H1 (cell line): ENCODE results near the gene DERL3. TPM values are rescaled to one million over a fixed set of nuclear protein-coding genes. Genes with fewer than 3 reads are reported as not detected.

Experiments
- CTCF ChIA-PET: fragments of 300-600 bp; sonication (Branson Sonifier 250); formaldehyde crosslinking; loops from one replicate; lab custom pipeline; 2021; ENCODE audit not compliant: partially characterized antibody; lab: Charles Lee
- POLR2A ChIA-PET: fragments of 300-600 bp; sonication (Branson Sonifier 250); formaldehyde crosslinking; loops from one replicate; lab custom pipeline; 2021; ENCODE audit warnings: inconsistent platforms; ENCODE audit not compliant: partially characterized antibody; lab: Charles Lee
- DNase-seq, 2 experiments: peaks; one replicate each; pipeline versions ENCODE4 v3.0.0 to v3.0.0-alpha.2; 2010 to 2022; ENCODE audit warnings: low spot score in 2 of 2, low read depth in 1 of 2, mixed read lengths in 1 of 2
- FAIRE-seq: peaks from 2 replicates; lab custom pipeline; 2011; peaks lifted over from hg19 to GRCh38; lab: Jason Lieb, UNC
- H2AFZ ChIP-seq: 2 replicates; pipeline ENCODE4 v1.8.1; 2012; ENCODE audit warnings: low read length, inconsistent platforms
- H2AK5ac ChIP-seq: 2 replicates; pipeline ENCODE4 v1.6.1; 2013; ENCODE audit warnings: low read depth, low read length
- H2BK120ac ChIP-seq: replicated peaks from 2 replicates; pipeline ENCODE3; 2013; ENCODE audit warnings: low read depth, low read length, inconsistent platforms
- H2BK12ac ChIP-seq: 2 replicates; pipeline ENCODE4 v1.6.1; 2013; ENCODE audit warnings: low read depth, low read length
- H2BK15ac ChIP-seq: 2 replicates; pipeline ENCODE4 v1.6.1; 2013; ENCODE audit warnings: low read length
- H2BK20ac ChIP-seq: 2 replicates; pipeline ENCODE4 v1.6.1; 2013; ENCODE audit warnings: low read length
- H2BK5ac ChIP-seq: 2 replicates; pipeline ENCODE4 v1.6.1; 2013; ENCODE audit warnings: low read depth, low read length
- H3K14ac ChIP-seq: 2 replicates; pipeline ENCODE4 v1.6.1; 2013; ENCODE audit warnings: inconsistent platforms; ENCODE audit not compliant: insufficient read length
- H3K18ac ChIP-seq: 2 replicates; pipeline ENCODE4 v1.6.1; 2013; ENCODE audit warnings: low read length; ENCODE audit errors: extremely low read depth
- H3K23ac ChIP-seq: 2 replicates; pipeline ENCODE4 v1.6.1; 2013; ENCODE audit warnings: inconsistent platforms; ENCODE audit not compliant: insufficient read length
- H3K23me2 ChIP-seq: 2 replicates; pipeline ENCODE4 v1.6.1; 2013; ENCODE audit warnings: low read depth, low read length
- H3K27ac ChIP-seq: 2 replicates; pipeline ENCODE4 v1.6.1; 2011; ENCODE audit warnings: low read depth, low read length, inconsistent platforms
- H3K27me3 ChIP-seq, 4 experiments: replicated peaks in 1 of 4; 1 replicate in 1 of 4; 2 replicates in 3 of 4; pipeline versions ENCODE4 v1.6.1 to v1.8.1; 2011 to 2013; ENCODE audit warnings: low read length in 3 of 4, mild to moderate bottlenecking in 3 of 4, inconsistent platforms in 2 of 4, mixed read lengths in 2 of 4, moderate library complexity in 1 of 4; ENCODE audit not compliant: control insufficient read depth in 3 of 4, insufficient read depth in 3 of 4; ENCODE audit errors: extremely low read depth in 1 of 4
- H3K36me3 ChIP-seq, 4 experiments: 2 replicates each; pipeline versions ENCODE4 v1.6.1 to v1.8.1; 2011 to 2013; ENCODE audit warnings: mild to moderate bottlenecking in 4 of 4, low read length in 3 of 4, moderate library complexity in 2 of 4, control low read depth in 1 of 4, inconsistent platforms in 1 of 4; ENCODE audit not compliant: insufficient read depth in 4 of 4, control insufficient read depth in 2 of 4
- H3K4ac ChIP-seq: replicated peaks from 2 replicates; pipeline ENCODE3; 2013; ENCODE audit warnings: low read length, low read depth, mixed read lengths, inconsistent platforms; ENCODE audit not compliant: insufficient read length
- H3K4me1 ChIP-seq, 4 experiments: replicated peaks in 1 of 4; 1 replicate in 1 of 4; 2 replicates in 3 of 4; pipeline versions ENCODE4 v1.6.1 to v1.8.1; 2011 to 2013; ENCODE audit warnings: low read length in 3 of 4, inconsistent platforms in 2 of 4, mixed read lengths in 1 of 4; ENCODE audit not compliant: insufficient read depth in 4 of 4, control insufficient read depth in 3 of 4
- H3K4me2 ChIP-seq, 2 experiments: 2 replicates each; pipeline versions ENCODE4 v1.6.1 to v1.8.1; 2011 to 2013; ENCODE audit warnings: low read depth in 2 of 2, low read length in 2 of 2, control low read depth in 1 of 2, inconsistent platforms in 1 of 2, mild to moderate bottlenecking in 1 of 2; ENCODE audit not compliant: insufficient read depth in 1 of 2
- H3K4me3 ChIP-seq, 4 experiments: fragments of 200-600, 300-600 bp in 1 of 4; sonication (generic), shearing (Covaris generic), sonication (Bioruptor Twin) in 1 of 4; 2 replicates each; pipeline versions ENCODE4 v1.5.1 to v1.8.1; 2011 to 2016; ENCODE audit warnings: low read length in 4 of 4, low read depth in 3 of 4, control low read depth in 2 of 4, inconsistent platforms in 2 of 4, mild to moderate bottlenecking in 2 of 4, mixed read lengths in 1 of 4, moderate library complexity in 1 of 4; ENCODE audit not compliant: insufficient read depth in 2 of 4; ENCODE audit errors: extremely low read depth in 1 of 4
- H3K56ac ChIP-seq: replicated peaks from 2 replicates; pipeline ENCODE3; 2013; ENCODE audit warnings: low read depth, mild to moderate bottlenecking, mixed read lengths, low read length, inconsistent platforms; ENCODE audit not compliant: insufficient read length
- H3K79me1 ChIP-seq: 2 replicates; pipeline ENCODE4 v1.6.1; 2013; ENCODE audit warnings: low read depth, low read length, control low read depth
- H3K79me2 ChIP-seq, 2 experiments: 2 replicates each; pipeline versions ENCODE4 v1.6.1 to v1.8.1; 2012 to 2013; ENCODE audit warnings: low read length in 2 of 2, mild to moderate bottlenecking in 2 of 2, inconsistent platforms in 1 of 2; ENCODE audit not compliant: insufficient read depth in 2 of 2, control insufficient read depth in 1 of 2
- H3K9ac ChIP-seq, 4 experiments: replicated peaks in 1 of 4; 1 replicate in 1 of 4; 2 replicates in 3 of 4; pipeline versions ENCODE4 v1.6.1 to v1.8.1; 2011 to 2013; ENCODE audit warnings: low read depth in 3 of 4, low read length in 3 of 4, control low read depth in 2 of 4, mild to moderate bottlenecking in 2 of 4, moderate library complexity in 2 of 4, inconsistent platforms in 1 of 4; ENCODE audit errors: extremely low read depth in 1 of 4
- H3K9me3 ChIP-seq, 2 experiments: 2 replicates each; pipeline versions ENCODE4 v1.6.1 to v1.8.1; 2012 to 2013; ENCODE audit warnings: mild to moderate bottlenecking in 2 of 2, moderate library complexity in 2 of 2, control low read depth in 1 of 2, inconsistent platforms in 1 of 2, low read depth in 1 of 2, low read length in 1 of 2, mixed read lengths in 1 of 2; ENCODE audit not compliant: insufficient read depth in 2 of 2
- H4K20me1 ChIP-seq, 2 experiments: replicated peaks in 1 of 2; 2 replicates each; pipeline versions ENCODE3 to v1.8.1; 2011 to 2013; ENCODE audit warnings: inconsistent platforms in 2 of 2, low read length in 2 of 2, mild to moderate bottlenecking in 1 of 2; ENCODE audit not compliant: insufficient read depth in 2 of 2, control insufficient read depth in 1 of 2
- H4K5ac ChIP-seq: 2 replicates; pipeline ENCODE4 v1.6.1; 2013; ENCODE audit warnings: low read length, low read depth, mixed read lengths, inconsistent platforms; ENCODE audit not compliant: insufficient read length
- H4K8ac ChIP-seq: 2 replicates; pipeline ENCODE4 v1.8.0; 2013; ENCODE audit warnings: mild to moderate bottlenecking, moderate library complexity, low read length, inconsistent platforms; ENCODE audit not compliant: insufficient read depth; ENCODE audit errors: extremely low read depth
- H4K91ac ChIP-seq: replicated peaks from 2 replicates; pipeline ENCODE3; 2013; ENCODE audit warnings: low read length, mixed read lengths, inconsistent platforms; ENCODE audit not compliant: insufficient read length
- CEBPB ChIP-seq: IDR thresholded peaks from 2 replicates; pipeline ENCODE4 v1.6.1; 2012; ENCODE audit warnings: low read depth, low read length
- CREB1 ChIP-seq: IDR thresholded peaks from 2 replicates; pipeline ENCODE4 v1.6.1; 2012; ENCODE audit warnings: inconsistent platforms
- EP300 ChIP-seq, 2 experiments: IDR thresholded peaks; 1 replicate in 1 of 2; 2 replicates in 1 of 2; pipeline ENCODE4 v1.6.1; 2011 to 2012; ENCODE audit warnings: low read depth in 2 of 2, low read length in 2 of 2, mild to moderate bottlenecking in 2 of 2, borderline replicate concordance in 1 of 2, inconsistent platforms in 1 of 2, moderate library complexity in 1 of 2
- KDM5A ChIP-seq: fragments of 200-600 bp; IDR thresholded peaks from 2 replicates; pipeline ENCODE4 v1.7.1; 2012; ENCODE audit warnings: mild to moderate bottlenecking, low read length, inconsistent platforms, mixed read lengths
- NRF1 ChIP-seq: IDR thresholded peaks from 2 replicates; pipeline ENCODE4 v1.6.1; 2011; ENCODE audit warnings: mild to moderate bottlenecking, low read depth, low read length, improper control_type of control experiment
- RFX5 ChIP-seq: IDR thresholded peaks from 2 replicates; pipeline ENCODE4 v1.6.1; 2011; ENCODE audit warnings: low read depth, low read length, improper control_type of control experiment, borderline replicate concordance
- SIRT6 ChIP-seq: IDR thresholded peaks from one replicate; pipeline ENCODE4 v1.7.1; 2012; ENCODE audit warnings: low read length, inconsistent platforms
- TAF7 ChIP-seq: optimal IDR thresholded peaks from 2 replicates; pipeline ENCODE3; 2011; ENCODE audit warnings: low read depth, mild to moderate bottlenecking, inconsistent platforms, low read length, moderate library complexity, borderline replicate concordance
- WGBS, 2 experiments: shearing (Covaris generic) in 1 of 2; methylation state at CpG; one replicate each; pipeline versions ENCODE4 v1.1.6 to v1.1.7; 2013 to 2015; ENCODE audit warnings: low lambda C conversion rate in 2 of 2, mixed read lengths in 2 of 2, inconsistent platforms in 1 of 2, low coverage in 1 of 2, missing lambda C conversion rate in 1 of 2; ENCODE audit not compliant: insufficient replicate concordance in 2 of 2, insufficient coverage in 1 of 2, insufficient read length in 1 of 2; ENCODE audit errors: extremely low coverage in 1 of 2, missing lambda C conversion rate in 1 of 2; 5-methylcytosine and 5-hydroxymethylcytosine counted together
- polyA plus RNA-seq, 7 experiments: library from polyadenylated mRNA; depleted of rRNA in 3 of 7; stranded (reverse) in 5 of 7; unstranded in 2 of 7; fragments of >200 nt in 5 of 7; fragments of 200-250 nt in 2 of 7; gene quantifications; 1 replicate in 5 of 7; 2 replicates in 1 of 7; 4 replicates in 1 of 7; pipeline versions ENCODE4 v1.2.1 to v1.2.3, GENCODE V29; 2011 to 2013; ENCODE audit warnings: missing spikeins in 2 of 7, mixed read lengths in 2 of 7
- total RNA-seq: library from RNA; stranded (reverse); fragmentation: NEBNext Ultra II Directional; extraction: Animal tissue kit (Norgen Biotek cat#: 25700); gene quantifications from 2 replicates; pipeline ENCODE4 v1.2.1, GENCODE V29; 2021

The DERL3 gene
- total and polyA plus RNA-seq, 2 of the 8 experiments (the other 6 are each of a cell fraction or from before 2014, with no cell fraction given): 8.7 to 19.5 TPM

DNA sequence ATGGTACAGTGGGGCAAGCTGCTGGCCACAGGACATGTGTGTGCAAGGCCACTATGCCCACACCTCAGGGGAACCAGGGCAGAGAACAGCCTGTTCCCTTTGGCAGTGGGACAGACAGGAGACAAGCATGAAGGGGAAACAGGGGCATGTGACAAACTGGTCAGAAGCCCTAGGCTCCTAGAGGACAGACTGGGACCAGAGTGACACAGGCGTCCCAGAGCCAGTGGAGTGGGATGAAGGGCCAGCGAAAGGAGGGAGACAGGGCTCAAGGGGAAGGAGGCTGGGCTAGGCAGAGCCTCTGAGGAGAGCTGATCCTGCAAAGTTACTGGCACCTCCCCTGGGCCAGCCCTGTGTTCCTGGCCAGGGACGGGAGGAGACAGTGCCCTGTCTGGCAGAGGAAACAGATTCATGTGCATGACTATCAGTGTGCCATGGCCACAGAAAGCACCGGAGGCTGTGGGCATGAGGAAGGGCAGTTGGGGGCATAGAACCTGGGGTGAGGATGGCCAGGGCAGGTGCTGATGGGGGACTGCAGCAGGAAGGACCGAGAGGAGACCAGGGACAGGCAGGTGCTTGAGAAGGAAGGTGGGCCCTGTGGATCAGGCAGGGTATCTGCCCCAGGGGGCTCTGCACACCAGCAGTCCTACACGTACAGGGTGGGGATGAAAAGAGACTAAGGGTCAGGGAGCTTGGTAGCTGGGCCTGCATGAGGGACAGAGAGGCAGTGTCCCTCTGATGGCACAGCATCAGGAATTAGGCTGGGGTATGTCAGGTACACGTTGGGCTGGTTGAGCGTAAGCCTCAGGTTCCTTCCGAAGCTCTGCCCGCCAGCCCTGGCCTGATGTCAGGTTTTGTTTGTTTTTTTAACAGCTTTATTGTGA is 9.8 kb downstream of the DERL3 start:
- Histone ChIP-seq H3K36me3 (peaks cover 13 to 43% (median 21%) of the 10 kb centered on the region in 4 experiments; a peak in 7 of 8 replicates), H3K9ac (no peak overlapping the region; a peak in 2 of 7 replicates), H3K27ac (no peak overlapping the region), H3K56ac (no peak overlapping the region), H3K4me1 (no peaks in the 10 kb centered on the region), H2BK15ac (no peak overlapping the region), H3K27me3 (no peaks in the 10 kb centered on the region; a peak in 1 of 7 replicates), H2AFZ (no peak overlapping the region), H3K23me2 (no peaks in the 10 kb centered on the region), H4K8ac (no peak overlapping the region), H3K18ac (no peak overlapping the region), H3K79me1 (peaks cover 4% of the 10 kb centered on the region; the same call in 1 of the 2 replicates), H3K4me2 (no peak overlapping the region), H2AK5ac (no peak overlapping the region), H2BK120ac (no peak overlapping the region), H4K91ac (no peak overlapping the region), H3K4ac (no peak overlapping the region), H3K14ac (no peak overlapping the region), H3K9me3 (no peaks in the 10 kb centered on the region), H4K20me1 (peaks cover 6 to 19% of the 10 kb centered on the region in 2 experiments), H2BK5ac (peak overlapping the region; percentile 0; the same call in 1 of the 2 replicates), H2BK20ac (no peak overlapping the region), H3K23ac (no peak overlapping the region), H2BK12ac (no peak overlapping the region), H4K5ac (no peak overlapping the region), H3K4me3 (no peak overlapping the region), H3K79me2 (no peaks in the 10 kb centered on the region; a peak in 1 of 4 replicates)
- DNase-seq (no peak), FAIRE-seq (no peak)
- POLR2A ChIA-PET: interaction anchor here (1.0 to 1.1 kb wide), 2 partner anchors 9 to 15 kb away, joined by 3 read pairs; no protein-coding TSS in a partner anchor
- WGBS, 2 experiments: 92% methylated on average over 10 of the region's 10 CpGs; no CpG with 5 or more reads in 1 of the 2 experiments
- TF ChIP-seq RFX5 (no peak), NRF1 (no peak), CEBPB (no peak), SIRT6 (no peak), EP300 (IDR thresholded peaks at IDR 0.05; ENCODE audit: borderline replicate concordance in 1 of 2, low read depth in 2 of 2, low read length in 2 of 2) (no peak), TAF7 (no peak), KDM5A (no peak), CREB1 (no peak)
- CTCF ChIA-PET: interaction anchor here (0.9 to 2.5 kb wide), 3 partner anchors 16 to 58 kb away, joined by 3 to 11 read pairs (median 4); no protein-coding TSS in a partner anchor
